ENCODE measurements around the gene SLC39A1. TPM values are rescaled to one million over a fixed set of nuclear protein-coding genes. Genes with fewer than 3 reads are reported as not detected.

SLC39A1 gene
- total and polyA plus RNA-seq, 9 of the 15 experiments (the other 6 are each of a cell fraction or from before 2014, with no cell fraction given) = 9.9 to 81.1 (median 62.7) TPM

DNA sequence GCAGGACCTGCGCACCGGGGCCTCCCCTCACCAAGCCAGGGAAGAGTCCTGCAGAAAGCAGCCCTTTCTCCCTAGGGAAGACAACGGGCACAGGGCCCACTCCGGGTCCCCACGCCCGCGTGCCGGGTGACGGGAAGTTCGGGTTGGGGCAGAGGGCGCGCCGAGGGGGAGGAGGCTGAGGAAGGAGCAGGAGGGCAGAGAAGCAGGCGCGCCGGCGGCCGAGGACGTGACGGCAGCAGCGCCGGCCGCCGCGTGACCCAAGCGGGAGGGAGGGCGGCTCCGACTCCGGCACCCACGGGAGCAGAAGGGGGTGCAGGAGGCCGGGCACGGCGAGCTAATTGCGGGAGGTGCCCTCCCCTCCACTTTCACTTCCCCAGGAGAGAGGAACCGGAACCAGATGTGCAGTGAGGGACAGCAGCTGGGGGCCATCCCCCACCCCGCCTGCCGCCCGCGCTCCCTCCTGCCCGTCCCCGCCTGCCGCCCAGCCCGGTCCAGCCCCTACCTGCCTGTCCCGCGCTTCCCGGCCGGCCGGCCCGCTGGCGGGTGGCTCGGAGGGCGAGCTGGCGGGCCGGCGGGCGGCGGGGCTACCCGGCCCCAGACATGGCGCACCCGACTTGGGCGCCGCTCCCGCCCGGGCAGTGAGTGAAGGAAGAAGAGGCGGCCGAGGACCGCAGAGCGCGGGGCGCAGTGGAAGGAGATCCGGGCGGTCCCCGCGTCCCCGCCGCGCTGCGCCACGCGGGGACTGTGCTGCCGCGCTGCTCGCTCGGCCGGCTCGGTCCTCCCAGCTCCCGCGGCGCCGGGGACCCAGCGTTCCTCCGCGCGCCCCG is 17.3 kb downstream of the SLC39A1 start:
- peak overlapping the region; percentile 85 for H3K27ac ChIP-seq (ENCODE audit: extremely low read depth, low read depth, low read length)
- intact Hi-C loops (cut with micrococcal nuclease) = loop anchor here (5.0 kb wide), 1 partner anchor 41 kb away; the partner anchor contains the start of gene RAB13
- no peaks in the 10 kb centered on the region for H3K9me3 ChIP-seq (replicated peaks; ENCODE audit: control insufficient read depth, insufficient read depth, low read depth, low read length)
- under 1% methylated on average over 18 of the region's 95 CpGs for WGBS (ENCODE audit: insufficient coverage, low coverage, missing lambda C conversion rate)
- no peaks in the 10 kb centered on the region for H4K20me1 ChIP-seq (replicated peaks; ENCODE audit: control insufficient read depth, insufficient read depth, low read length)
- H3K9ac ChIP-seq (ENCODE audit: insufficient read depth in 1 of 2, low read depth in 2 of 2, low read length in 2 of 2) = peak overlapping the region; percentile 88 to 99
- DNase-seq (ENCODE audit: extremely low read depth in 1 of 4, low spot score in 3 of 4) (peak; percentile 67 to 86 (median 80)), ATAC-seq (peak; percentile 72), FAIRE-seq (peak; percentile 59)
- BruUV-seq (replicated peaks) = TSS peak; percentile 38
- H2AFZ ChIP-seq (ENCODE audit: low read depth, low read length) = peak overlapping the region; percentile 60; the same call in 1 of the 2 replicates
- H3K4me1 ChIP-seq (replicated peaks in 1 of 2; ENCODE audit: control insufficient read depth in 2 of 2, insufficient read depth in 2 of 2, low read length in 2 of 2) = peaks cover 12 to 32% of the 10 kb centered on the region in 2 experiments; a peak in 4 of 5 replicates
- H3K9me1 ChIP-seq (ENCODE audit: control insufficient read depth, insufficient read depth, low read length) = no peaks in the 10 kb centered on the region
- H3K4me2 ChIP-seq (ENCODE audit: insufficient read depth, low read length) = peak overlapping the region; percentile 98
- ChIA-PET POLR2A (interaction anchor here (0.6 to 5.5 kb wide), 18 partner anchors 12 to 317 kb away, joined by 3 to 39 read pairs (median 4); partner anchors contain the start of genes CREB3L4, CRTC2, GATAD2B and JTB), CTCF (ENCODE audit: low intra/inter-chr PET ratio) (interaction anchor here (0.9 to 1.8 kb wide), 3 partner anchors 40 to 327 kb away, joined by 4 to 7 read pairs (median 6); partner anchors contain the start of genes HAX1 and RAB13)
- H3K4me3 ChIP-seq = peak overlapping the region; percentile 99
- no peaks in the 10 kb centered on the region for H3K27me3 ChIP-seq (ENCODE audit: control insufficient read depth in 2 of 2, insufficient read depth in 2 of 2, low read length in 2 of 2)
- peaks cover 29% of the 10 kb centered on the region for H3K79me2 ChIP-seq (ENCODE audit: control insufficient read depth, insufficient read depth, low read length)
- in situ Hi-C loops (cut with MboI) = no loop called here
- peaks cover 69% of the 10 kb centered on the region for H3K36me3 ChIP-seq (ENCODE audit: control insufficient read depth, insufficient read depth, low read length)
- no peak for TF ChIP-seq ZNF197 (CRISPR knock-in tag; IDR thresholded peaks at IDR 0.05; ENCODE audit: low read depth)
- TF ChIP-seq SIN3A (IDR thresholded peaks at IDR 0.05; ENCODE audit: borderline replicate concordance in 2 of 2, control insufficient read depth in 1 of 2, low read depth in 2 of 2, low read length in 2 of 2) = peak in 1 of 2 experiments; percentile 74; a peak in 2 of 4 replicates
- TF ChIP-seq CREM (IDR thresholded peaks at IDR 0.05; ENCODE audit: low read depth) = peak; percentile 21; the same call in 1 of the 2 replicates
- TF ChIP-seq, protein P1, sequence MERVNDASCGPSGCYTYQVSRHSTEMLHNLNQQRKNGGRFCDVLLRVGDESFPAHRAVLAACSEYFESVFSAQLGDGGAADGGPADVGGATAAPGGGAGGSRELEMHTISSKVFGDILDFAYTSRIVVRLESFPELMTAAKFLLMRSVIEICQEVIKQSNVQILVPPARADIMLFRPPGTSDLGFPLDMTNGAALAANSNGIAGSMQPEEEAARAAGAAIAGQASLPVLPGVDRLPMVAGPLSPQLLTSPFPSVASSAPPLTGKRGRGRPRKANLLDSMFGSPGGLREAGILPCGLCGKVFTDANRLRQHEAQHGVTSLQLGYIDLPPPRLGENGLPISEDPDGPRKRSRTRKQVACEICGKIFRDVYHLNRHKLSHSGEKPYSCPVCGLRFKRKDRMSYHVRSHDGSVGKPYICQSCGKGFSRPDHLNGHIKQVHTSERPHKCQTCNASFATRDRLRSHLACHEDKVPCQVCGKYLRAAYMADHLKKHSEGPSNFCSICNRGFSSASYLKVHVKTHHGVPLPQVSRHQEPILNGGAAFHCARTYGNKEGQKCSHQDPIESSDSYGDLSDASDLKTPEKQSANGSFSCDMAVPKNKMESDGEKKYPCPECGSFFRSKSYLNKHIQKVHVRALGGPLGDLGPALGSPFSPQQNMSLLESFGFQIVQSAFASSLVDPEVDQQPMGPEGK (CRISPR knock-in tag; IDR thresholded peaks at IDR 0.05; ENCODE audit: borderline replicate concordance) = no peak
- no peak for TF ChIP-seq DMBX1 (CRISPR knock-in tag; IDR thresholded peaks at IDR 0.05; ENCODE audit: borderline replicate concordance)
- peak; percentile 84 for TF ChIP-seq BHLHE40 (IDR thresholded peaks at IDR 0.05; ENCODE audit: low read length)
- TF ChIP-seq KDM4B (IDR thresholded peaks at IDR 0.05; ENCODE audit: borderline replicate concordance in 2 of 2, low read depth in 1 of 2) = peak in 1 of 2 experiments; percentile 57; a peak in 2 of 4 replicates
- TF ChIP-seq DACH1 (IDR thresholded peaks at IDR 0.05; ENCODE audit: partially characterized antibody) = peak; percentile 22
- no peak for TF ChIP-seq ZNF561 (CRISPR knock-in tag; conservative IDR thresholded peaks at IDR 0.05)
- no peak for TF ChIP-seq RBM15 (IDR thresholded peaks at IDR 0.05; ENCODE audit: insufficient read depth, low read length)
- TF ChIP-seq JUNB (CRISPR knock-in tag; conservative IDR thresholded peaks at IDR 0.05) = no peak
- TF ChIP-seq, protein P2, sequence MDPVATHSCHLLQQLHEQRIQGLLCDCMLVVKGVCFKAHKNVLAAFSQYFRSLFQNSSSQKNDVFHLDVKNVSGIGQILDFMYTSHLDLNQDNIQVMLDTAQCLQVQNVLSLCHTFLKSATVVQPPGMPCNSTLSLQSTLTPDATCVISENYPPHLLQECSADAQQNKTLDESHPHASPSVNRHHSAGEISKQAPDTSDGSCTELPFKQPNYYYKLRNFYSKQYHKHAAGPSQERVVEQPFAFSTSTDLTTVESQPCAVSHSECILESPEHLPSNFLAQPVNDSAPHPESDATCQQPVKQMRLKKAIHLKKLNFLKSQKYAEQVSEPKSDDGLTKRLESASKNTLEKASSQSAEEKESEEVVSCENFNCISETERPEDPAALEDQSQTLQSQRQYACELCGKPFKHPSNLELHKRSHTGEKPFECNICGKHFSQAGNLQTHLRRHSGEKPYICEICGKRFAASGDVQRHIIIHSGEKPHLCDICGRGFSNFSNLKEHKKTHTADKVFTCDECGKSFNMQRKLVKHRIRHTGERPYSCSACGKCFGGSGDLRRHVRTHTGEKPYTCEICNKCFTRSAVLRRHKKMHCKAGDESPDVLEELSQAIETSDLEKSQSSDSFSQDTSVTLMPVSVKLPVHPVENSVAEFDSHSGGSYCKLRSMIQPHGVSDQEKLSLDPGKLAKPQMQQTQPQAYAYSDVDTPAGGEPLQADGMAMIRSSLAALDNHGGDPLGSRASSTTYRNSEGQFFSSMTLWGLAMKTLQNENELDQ (CRISPR knock-in tag; IDR thresholded peaks at IDR 0.05; ENCODE audit: borderline replicate concordance) = no peak
- TF ChIP-seq POLR2AphosphoS2 (IDR thresholded peaks at IDR 0.05; ENCODE audit: low read length) = 0 out of 2 replicates have a peak, but pooled peaks have one; percentile 49
- TF ChIP-seq RBM34 (IDR thresholded peaks at IDR 0.05; ENCODE audit: borderline replicate concordance, insufficient read depth, low read length) = no peak
- TF ChIP-seq POLR2A (conservative IDR thresholded peaks at IDR 0.05) = peak; percentile 45; the same call in 1 of the 2 replicates
- TF ChIP-seq RAD51 (IDR thresholded peaks at IDR 0.05; ENCODE audit: borderline replicate concordance, low read depth) = peak; percentile 45; the same call in 1 of the 2 replicates
- TF ChIP-seq ATF7 (IDR thresholded peaks at IDR 0.05) = 0 out of 2 replicates have a peak, but pooled peaks have one; percentile 9
